ENCODE results near the gene BMPR1A. TPM values are rescaled to one million over a fixed set of nuclear protein-coding genes. Genes with fewer than 3 reads are reported as not detected.

Gene BMPR1A
- total and polyA plus RNA-seq, 2 of the 13 experiments (the other 11 are each of a cell fraction or from before 2014, with no cell fraction given): 17.8 to 44.2 TPM

GRCh38 chr10:86763404-86763803 lies 7.0 kb downstream of the BMPR1A start (continued):
- TF ChIP-seq TFE3 (CRISPR knock-in tag; IDR thresholded peaks at IDR 0.05) (no peak), GLI4 (CRISPR knock-in tag; IDR thresholded peaks at IDR 0.05; ENCODE audit: borderline replicate concordance) (no peak), TEAD2 (CRISPR knock-in tag; IDR thresholded peaks at IDR 0.05) (no peak), ZNF703 (CRISPR knock-in tag; IDR thresholded peaks at IDR 0.05; ENCODE audit: borderline replicate concordance) (no peak)

GRCh38 chr10:86765548-86765947 lies 9.1 kb downstream of the BMPR1A start:
- in situ Hi-C loops (cut with HindIII; ENCODE audit: extremely low pct_ligation_motif_present, low pct_unique_long_range_greater_than_20kb): no loop called here
- ATAC-seq (no peak), DNase-seq (ENCODE audit: low spot score) (no peak), FAIRE-seq (no peak)
- Histone ChIP-seq H3K79me2 (ENCODE audit: insufficient read depth, low read length) (peaks cover 94% of the 10 kb centered on the region), H3K4me1 (ENCODE audit: insufficient read depth, low read length) (peaks cover 50% of the 10 kb centered on the region), H3K27me3 (ENCODE audit: control insufficient read depth in 1 of 2, insufficient read depth in 2 of 2, low read length in 2 of 2) (no peaks in the 10 kb centered on the region), H2AFZ (ENCODE audit: low read length) (no peak overlapping the region), H3K4me3 (replicated peaks in 1 of 3; ENCODE audit: insufficient read depth in 1 of 3, low read depth in 2 of 3, low read length in 3 of 3) (no peak overlapping the region), H3K4me2 (ENCODE audit: low read depth, low read length) (no peak overlapping the region), H3K27ac (ENCODE audit: extremely low read length, insufficient read depth, low read length) (no peak overlapping the region), H4K20me1 (ENCODE audit: insufficient read depth, low read length) (peaks cover 41% of the 10 kb centered on the region), H3K36me3 (replicated peaks in 1 of 2; ENCODE audit: control insufficient read depth in 1 of 2, insufficient read depth in 2 of 2, low read length in 2 of 2) (no peaks in the 10 kb centered on the region), H3K9me3 (ENCODE audit: low read length) (no peaks in the 10 kb centered on the region), H3K9ac (ENCODE audit: insufficient read depth, low read depth, low read length) (no peak overlapping the region)
- 99% methylated on average over 2 of the region's 2 CpGs for WGBS (ENCODE audit: low lambda C conversion rate)
- POLR2A ChIA-PET: no interaction called here
- CTCF ChIA-PET (ENCODE audit: low intra/inter-chr PET ratio, low total read pairs): no interaction called here
- intact Hi-C loops (cut with micrococcal nuclease; ENCODE audit: unreplicated experiment): no loop called here
- BruUV-seq (replicated peaks): no TSS peak
- TF ChIP-seq EEA1 (CRISPR knock-in tag; IDR thresholded peaks at IDR 0.05; ENCODE audit: borderline replicate concordance) (no peak), ZNF451 (CRISPR knock-in tag; IDR thresholded peaks at IDR 0.05) (no peak), ARNT2 (CRISPR knock-in tag; IDR thresholded peaks at IDR 0.05; ENCODE audit: low read depth) (no peak), ZNF10 (CRISPR knock-in tag; IDR thresholded peaks at IDR 0.05; ENCODE audit: borderline replicate concordance, low read depth) (no peak), MTA1 (CRISPR knock-in tag; IDR thresholded peaks at IDR 0.05; ENCODE audit: borderline replicate concordance) (no peak), ZNF747 (CRISPR knock-in tag; IDR thresholded peaks at IDR 0.05; ENCODE audit: borderline replicate concordance) (no peak), MTF2 (CRISPR knock-in tag; IDR thresholded peaks at IDR 0.05; ENCODE audit: borderline replicate concordance) (no peak), HINFP (CRISPR knock-in tag; IDR thresholded peaks at IDR 0.05; ENCODE audit: low read depth) (no peak), IRF9 (CRISPR knock-in tag; IDR thresholded peaks at IDR 0.05; ENCODE audit: borderline replicate concordance) (no peak), ZNF775 (CRISPR knock-in tag; IDR thresholded peaks at IDR 0.05; ENCODE audit: borderline replicate concordance) (no peak), ZNF331 (CRISPR knock-in tag; IDR thresholded peaks at IDR 0.05) (no peak), HOXD1 (CRISPR knock-in tag; IDR thresholded peaks at IDR 0.05) (no peak), ZNF674 (CRISPR knock-in tag; IDR thresholded peaks at IDR 0.05; ENCODE audit: low read depth) (no peak), ZMYM2 (CRISPR knock-in tag; IDR thresholded peaks at IDR 0.05) (no peak), RFXANK (CRISPR knock-in tag; IDR thresholded peaks at IDR 0.05) (no peak)

Measured in HepG2 (cell line).